ENCODE data around the gene ZNHIT3. TPM values are rescaled to one million over a fixed set of nuclear protein-coding genes. Genes with fewer than 3 reads are reported as not detected.

The ZNHIT3 gene
- total RNA-seq, 1 donor from 2014 or later = 23.1 TPM

Small RNA genes lying within 50 kb of the gene (small RNA-seq; reads per million reads assigned to genes)
- gene RNA5SP439 (ENCODE audit: low replicate concordance) = not detected

Other genes with a start within 250 kb of the ZNHIT3 start
- 0.41 TPM for gene TBC1D3I, start 222.1 kb upstream of the ZNHIT3 start, total RNA-seq
- 0.41 TPM for gene TBC1D3G, start 162.8 kb upstream of the ZNHIT3 start, total RNA-seq
- gene TBC1D3H, start 98.2 kb upstream of the ZNHIT3 start, total RNA-seq = 2.8 TPM
- 54.2 TPM for gene MYO19, start 48.2 kb downstream of the ZNHIT3 start, total RNA-seq
- gene PIGW, start 48.3 kb downstream of the ZNHIT3 start, total RNA-seq = 7.6 TPM
- gene GGNBP2, start 58.2 kb downstream of the ZNHIT3 start, total RNA-seq = 68.4 TPM
- gene DHRS11, start 105.2 kb downstream of the ZNHIT3 start, total RNA-seq = 7.5 TPM
- gene MRM1, start 114.9 kb downstream of the ZNHIT3 start, total RNA-seq = 6.1 TPM